SK-N-SH (cell line): ENCODE results near the gene LMBR1. TPM values are rescaled to one million over a fixed set of nuclear protein-coding genes. Genes with fewer than 3 reads are reported as not detected.

Source experiments
- CTCF ChIA-PET: fragments of 300-600, 350-600 bp; formaldehyde crosslinking; extraction: SDS; loops from one replicate; lab custom pipeline; 2021; lab: Yijun Ruan, JAX
- POLR2A ChIA-PET: fragments of 350-600 bp; sonication (Branson Sonifier 250); formaldehyde crosslinking; extraction: SDS; loops from one replicate; lab custom pipeline; 2020; ENCODE audit warnings: antibody characterized with exemption, inconsistent platforms; lab: Yijun Ruan, JAX
- DNase-seq: peaks from one replicate; pipeline ENCODE4 v3.0.0; 2012
- H2AFZ ChIP-seq: fragments of 200-600 bp; sonication (generic); 2 replicates; pipeline ENCODE4 v1.8.1; 2016; ENCODE audit warnings: antibody characterized with exemption, mild to moderate bottlenecking, low read depth
- H3F3A ChIP-seq: fragments of 200-600 bp; sonication (generic); replicated peaks from 2 replicates; pipeline ENCODE3; 2016; ENCODE audit warnings: antibody characterized with exemption, mild to moderate bottlenecking; ENCODE audit not compliant: insufficient read depth
- H3K27ac ChIP-seq, 2 experiments: fragments of 200-500 bp in 1 of 2; fragments of 200-600 bp in 1 of 2; sonication (Bioruptor generic) in 1 of 2; sonication (generic), shearing (Covaris generic) in 1 of 2; 2 replicates each; pipeline versions ENCODE4 v1.5.1 to v1.6.1; 2014 to 2016; ENCODE audit warnings: low read depth in 2 of 2, inconsistent platforms in 1 of 2, low read length in 1 of 2, mild to moderate bottlenecking in 1 of 2, mixed read lengths in 1 of 2
- H3K27me3 ChIP-seq: fragments of 200-600 bp; sonication (generic), shearing (Covaris generic); 2 replicates; pipeline ENCODE4 v1.6.1; 2016; ENCODE audit warnings: mixed run types; ENCODE audit not compliant: insufficient read depth
- H3K36me3 ChIP-seq, 2 experiments: fragments of 200-500 bp in 1 of 2; fragments of 200-600 bp in 1 of 2; sonication (Bioruptor generic) in 1 of 2; sonication (generic) in 1 of 2; replicated peaks in 1 of 2; 2 replicates each; pipeline versions ENCODE3 to v1.5.1; 2014 to 2016; ENCODE audit warnings: low read length in 1 of 2, mild to moderate bottlenecking in 1 of 2; ENCODE audit not compliant: insufficient read depth in 2 of 2, control insufficient read depth in 1 of 2
- H3K4me1 ChIP-seq, 2 experiments: fragments of 200-500 bp in 1 of 2; fragments of 200-600 bp in 1 of 2; sonication (Bioruptor generic) in 1 of 2; sonication (generic), shearing (Covaris generic) in 1 of 2; 2 replicates each; pipeline versions ENCODE4 v1.5.1 to v1.6.1; 2014 to 2016; ENCODE audit warnings: low read depth in 1 of 2, low read length in 1 of 2, mixed run types in 1 of 2; ENCODE audit not compliant: insufficient read depth in 2 of 2, control insufficient read depth in 1 of 2
- H3K4me2 ChIP-seq: fragments of 200-600 bp; sonication (generic), shearing (Covaris generic); 2 replicates; pipeline ENCODE4 v1.6.1; 2017; ENCODE audit warnings: mixed run types
- H3K4me3 ChIP-seq, 2 experiments: fragments of 200-500 bp in 1 of 2; fragments of 200-600 bp in 1 of 2; sonication (Bioruptor generic) in 1 of 2; sonication (generic), shearing (Covaris generic) in 1 of 2; 2 replicates each; pipeline versions ENCODE4 v1.5.1 to v1.8.1; 2014 to 2016; ENCODE audit warnings: low read depth in 2 of 2, inconsistent platforms in 1 of 2, low read length in 1 of 2, mild to moderate bottlenecking in 1 of 2, mixed read lengths in 1 of 2, moderate library complexity in 1 of 2
- H3K79me2 ChIP-seq: fragments of 200-600 bp; sonication (generic); 2 replicates; pipeline ENCODE4 v1.8.1; 2017; ENCODE audit warnings: mild to moderate bottlenecking; ENCODE audit not compliant: insufficient read depth
- H3K9ac ChIP-seq: fragments of 200-600 bp; sonication (generic); 2 replicates; pipeline ENCODE4 v1.6.1; 2017; ENCODE audit warnings: mixed run types
- H3K9me2 ChIP-seq: fragments of 200-600 bp; sonication (generic); 2 replicates; pipeline ENCODE4 v1.6.1; 2017; ENCODE audit warnings: mixed run types
- H3K9me3 ChIP-seq: fragments of 200-600 bp; sonication (generic); 2 replicates; pipeline ENCODE4 v1.6.1; 2017; ENCODE audit warnings: mixed run types, mild to moderate bottlenecking, moderate library complexity
- H4K20me1 ChIP-seq: fragments of 200-600 bp; sonication (generic); 2 replicates; pipeline ENCODE4 v1.6.1; 2017; ENCODE audit warnings: mild to moderate bottlenecking, mixed run types; ENCODE audit not compliant: insufficient read depth
- CTCF ChIP-seq: fragments of 200-600 bp; sonication (generic); IDR thresholded peaks from 2 replicates; pipeline ENCODE4 v1.6.1; 2017; ENCODE audit warnings: antibody characterized with exemption, mild to moderate bottlenecking, moderate library complexity
- ELF1 ChIP-seq: IDR thresholded peaks from 2 replicates; pipeline ENCODE4 v1.4.0; 2012
- EP300 ChIP-seq, 2 experiments: IDR thresholded peaks; 2 replicates each; pipeline versions ENCODE4 v1.4.0 to v1.6.1; 2012; ENCODE audit warnings: borderline replicate concordance in 1 of 2, low read depth in 1 of 2, low read length in 1 of 2
- FOSL2 ChIP-seq: IDR thresholded peaks from 2 replicates; pipeline ENCODE4 v1.4.0; 2012; ENCODE audit warnings: low read depth, mild to moderate bottlenecking, moderate library complexity, borderline replicate concordance
- FOXM1 ChIP-seq: IDR thresholded peaks from 2 replicates; pipeline ENCODE4 v1.4.0; 2012; ENCODE audit warnings: low read depth, mild to moderate bottlenecking
- MEF2A ChIP-seq: IDR thresholded peaks from 2 replicates; pipeline ENCODE4 v1.4.0; 2012; ENCODE audit warnings: low read depth, borderline replicate concordance
- NFIC ChIP-seq: IDR thresholded peaks from 2 replicates; pipeline ENCODE4 v1.4.0; 2012; ENCODE audit warnings: borderline replicate concordance
- NRF1 ChIP-seq: IDR thresholded peaks from 2 replicates; pipeline ENCODE4 v1.6.1; 2012; ENCODE audit warnings: low read depth, mild to moderate bottlenecking, low read length
- RAD21 ChIP-seq: IDR thresholded peaks from 2 replicates; pipeline ENCODE4 v1.6.1; 2012; ENCODE audit warnings: mild to moderate bottlenecking, low read length
- REST ChIP-seq: IDR thresholded peaks from 2 replicates; pipeline ENCODE4 v1.6.1; 2012; ENCODE audit warnings: mild to moderate bottlenecking, low read depth, low read length, moderate library complexity
- RFX5 ChIP-seq: IDR thresholded peaks from 2 replicates; pipeline ENCODE4 v1.6.1; 2012; ENCODE audit warnings: mild to moderate bottlenecking, improper control_type of control experiment, low read length
- RXRA ChIP-seq: IDR thresholded peaks from 2 replicates; pipeline ENCODE4 v1.4.0; 2012; ENCODE audit warnings: low read depth, mild to moderate bottlenecking, borderline replicate concordance
- TAF1 ChIP-seq: IDR thresholded peaks from 2 replicates; pipeline ENCODE4 v1.6.1; 2012; ENCODE audit warnings: low read depth, mild to moderate bottlenecking, low read length, moderate library complexity, borderline replicate concordance
- TEAD4 ChIP-seq: IDR thresholded peaks from 2 replicates; pipeline ENCODE4 v1.4.0; 2012; ENCODE audit warnings: mild to moderate bottlenecking, borderline replicate concordance; ENCODE audit not compliant: insufficient read depth
- USF2 ChIP-seq: fragments of 150-350 bp; IDR thresholded peaks from 2 replicates; pipeline ENCODE4 v1.6.1; 2017; ENCODE audit warnings: antibody characterized with exemption, low read length, low read depth, borderline replicate concordance
- YY1 ChIP-seq: IDR thresholded peaks from 2 replicates; pipeline ENCODE4 v1.4.0; 2012; ENCODE audit warnings: low read depth, mild to moderate bottlenecking
- WGBS: methylation state at CpG from one replicate; pipeline ENCODE4 v1.1.6; 2017; ENCODE audit warnings: low lambda C conversion rate; 5-methylcytosine and 5-hydroxymethylcytosine counted together
- polyA plus RNA-seq, 3 experiments: library from polyadenylated mRNA; depleted of rRNA; stranded (reverse); fragments of >200 nt; gene quantifications; 2 replicates each; pipeline ENCODE4 v1.2.3, GENCODE V29; 2012
- TF ChIP-seq, protein P1 (sequence below): IDR thresholded peaks from 2 replicates; pipeline ENCODE4 v1.4.0; 2012; ENCODE audit warnings: low read depth, borderline replicate concordance
- TF ChIP-seq, protein P2 (sequence below): IDR thresholded peaks from 2 replicates; pipeline ENCODE4; 2012

The LMBR1 gene
- polyA plus RNA-seq, 1 of the 3 experiments (the other 2 are of a cell fraction) = 24.6 TPM

DNA sequence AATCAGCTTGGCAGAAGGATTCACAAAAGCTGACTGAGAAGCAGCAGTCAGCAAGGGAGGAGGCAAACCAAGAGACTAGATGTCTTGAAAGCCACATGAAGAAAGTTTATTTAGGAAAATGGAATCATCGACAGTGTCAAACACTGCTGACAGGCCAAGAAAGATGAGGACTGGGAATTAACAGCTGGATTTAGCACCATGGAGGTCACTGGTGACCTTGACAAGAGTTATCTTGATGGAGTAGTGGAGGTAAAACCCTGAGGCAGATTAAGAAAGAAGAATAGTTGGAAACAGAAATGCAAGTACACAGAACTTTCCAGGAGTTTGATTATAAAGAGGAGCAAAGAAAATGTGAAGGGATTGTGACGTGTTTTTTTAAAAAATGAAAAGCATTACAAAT lies 51.5 kb downstream of the LMBR1 start (continued):
- no peak for TF ChIP-seq RFX5
- TF ChIP-seq, protein P1, sequence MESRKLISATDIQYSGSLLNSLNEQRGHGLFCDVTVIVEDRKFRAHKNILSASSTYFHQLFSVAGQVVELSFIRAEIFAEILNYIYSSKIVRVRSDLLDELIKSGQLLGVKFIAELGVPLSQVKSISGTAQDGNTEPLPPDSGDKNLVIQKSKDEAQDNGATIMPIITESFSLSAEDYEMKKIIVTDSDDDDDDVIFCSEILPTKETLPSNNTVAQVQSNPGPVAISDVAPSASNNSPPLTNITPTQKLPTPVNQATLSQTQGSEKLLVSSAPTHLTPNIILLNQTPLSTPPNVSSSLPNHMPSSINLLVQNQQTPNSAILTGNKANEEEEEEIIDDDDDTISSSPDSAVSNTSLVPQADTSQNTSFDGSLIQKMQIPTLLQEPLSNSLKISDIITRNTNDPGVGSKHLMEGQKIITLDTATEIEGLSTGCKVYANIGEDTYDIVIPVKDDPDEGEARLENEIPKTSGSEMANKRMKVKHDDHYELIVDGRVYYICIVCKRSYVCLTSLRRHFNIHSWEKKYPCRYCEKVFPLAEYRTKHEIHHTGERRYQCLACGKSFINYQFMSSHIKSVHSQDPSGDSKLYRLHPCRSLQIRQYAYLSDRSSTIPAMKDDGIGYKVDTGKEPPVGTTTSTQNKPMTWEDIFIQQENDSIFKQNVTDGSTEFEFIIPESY = no peak

- Histone ChIP-seq H3K4me1 (peaks cover 0 to 19% of the 10 kb centered on the region in 2 experiments; a peak in 2 of 4 replicates), H3K9me2 (no peaks in the 10 kb centered on the region), H3K36me3 (no peaks in the 10 kb centered on the region), H3F3A (no peaks in the 10 kb centered on the region), H3K9me3 (no peaks in the 10 kb centered on the region), H3K27ac (no peak overlapping the region), H2AFZ (no peak overlapping the region), H4K20me1 (0 out of 2 replicates have a peak, but pooled peaks cover 12% of the 10 kb centered on the region), H3K9ac (no peak overlapping the region), H3K27me3 (no peaks in the 10 kb centered on the region), H3K4me3 (no peak overlapping the region), H3K4me2 (no peak overlapping the region), H3K79me2 (peaks cover 33% of the 10 kb centered on the region; the same call in 1 of the 2 replicates)
- POLR2A ChIA-PET = no interaction called here
- DNase-seq = no peak
- TF ChIP-seq NFIC (no peak), TEAD4 (no peak), RFX5 (no peak), FOSL2 (no peak), REST (no peak), TAF1 (no peak), RXRA (no peak), EP300 (IDR thresholded peaks at IDR 0.05; ENCODE audit: borderline replicate concordance in 1 of 2, low read depth in 1 of 2, low read length in 1 of 2) (no peak)
- WGBS = 94% methylated on average over 5 of the region's 5 CpGs
- CTCF ChIA-PET = no interaction called here
Measured at GRCh38 chr7:156840134-156840533, 52.8 kb downstream of the LMBR1 start.

GRCh38 chr7:156836443-156836842 lies 56.5 kb downstream of the LMBR1 start:
- no peaks in the 10 kb centered on the region for H3K9me2 ChIP-seq
- CTCF ChIA-PET = no interaction called here
- no peak overlapping the region for H2AFZ ChIP-seq
- WGBS = 73% methylated on average over 3 of the region's 3 CpGs
- H3K36me3 ChIP-seq = peaks cover 14 to 20% of the 10 kb centered on the region in 2 experiments
- no peaks in the 10 kb centered on the region for H3K9me3 ChIP-seq
- peaks cover 8% of the 10 kb centered on the region; the same call in 1 of the 2 replicates for H3K79me2 ChIP-seq
- no peaks in the 10 kb centered on the region for H4K20me1 ChIP-seq
- DNase-seq = no peak
- H3K4me3 ChIP-seq = no peak overlapping the region
- POLR2A ChIA-PET = no interaction called here
- no peaks in the 10 kb centered on the region for H3K27me3 ChIP-seq
- TF ChIP-seq NRF1 (no peak), ELF1 (no peak), USF2 (no peak), TEAD4 (no peak), CTCF (no peak), FOXM1 (no peak), NFIC (no peak), YY1 (no peak), RAD21 (no peak), MEF2A (no peak)
- TF ChIP-seq, protein P2, sequence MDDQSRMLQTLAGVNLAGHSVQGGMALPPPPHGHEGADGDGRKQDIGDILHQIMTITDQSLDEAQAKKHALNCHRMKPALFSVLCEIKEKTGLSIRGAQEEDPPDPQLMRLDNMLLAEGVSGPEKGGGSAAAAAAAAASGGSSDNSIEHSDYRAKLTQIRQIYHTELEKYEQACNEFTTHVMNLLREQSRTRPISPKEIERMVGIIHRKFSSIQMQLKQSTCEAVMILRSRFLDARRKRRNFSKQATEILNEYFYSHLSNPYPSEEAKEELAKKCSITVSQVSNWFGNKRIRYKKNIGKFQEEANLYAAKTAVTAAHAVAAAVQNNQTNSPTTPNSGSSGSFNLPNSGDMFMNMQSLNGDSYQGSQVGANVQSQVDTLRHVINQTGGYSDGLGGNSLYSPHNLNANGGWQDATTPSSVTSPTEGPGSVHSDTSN = no peak
- TF ChIP-seq, all 33 proteins: peak for 0
- no peak overlapping the region for H3K9ac ChIP-seq
- H3K4me2 ChIP-seq = no peak overlapping the region
- H3F3A ChIP-seq = peaks cover 6% of the 10 kb centered on the region
- H3K4me1 ChIP-seq = peaks cover 0 to 1% of the 10 kb centered on the region in 2 experiments; a peak in 2 of 4 replicates
- no peak overlapping the region for H3K27ac ChIP-seq
